Occipital lobe (tissue), 2 donors: Measurements from ENCODE around the gene ADRA2C. TPM values are rescaled to one million over a fixed set of nuclear protein-coding genes. Genes with fewer than 3 reads are reported as not detected.

Experiments
- DNase-seq: peaks from one replicate; lab custom pipeline; 2025; lab: John Stamatoyannopoulos, UW
- total RNA-seq: library from RNA; depleted of rRNA; stranded (reverse); fragments of >200 nt; gene quantifications from one replicate; pipeline ENCODE4 v1.2.3, GENCODE V29; 2014

Gene ADRA2C
- total RNA-seq, 1 donor from 2014 or later, result 2.2 TPM

DNA sequence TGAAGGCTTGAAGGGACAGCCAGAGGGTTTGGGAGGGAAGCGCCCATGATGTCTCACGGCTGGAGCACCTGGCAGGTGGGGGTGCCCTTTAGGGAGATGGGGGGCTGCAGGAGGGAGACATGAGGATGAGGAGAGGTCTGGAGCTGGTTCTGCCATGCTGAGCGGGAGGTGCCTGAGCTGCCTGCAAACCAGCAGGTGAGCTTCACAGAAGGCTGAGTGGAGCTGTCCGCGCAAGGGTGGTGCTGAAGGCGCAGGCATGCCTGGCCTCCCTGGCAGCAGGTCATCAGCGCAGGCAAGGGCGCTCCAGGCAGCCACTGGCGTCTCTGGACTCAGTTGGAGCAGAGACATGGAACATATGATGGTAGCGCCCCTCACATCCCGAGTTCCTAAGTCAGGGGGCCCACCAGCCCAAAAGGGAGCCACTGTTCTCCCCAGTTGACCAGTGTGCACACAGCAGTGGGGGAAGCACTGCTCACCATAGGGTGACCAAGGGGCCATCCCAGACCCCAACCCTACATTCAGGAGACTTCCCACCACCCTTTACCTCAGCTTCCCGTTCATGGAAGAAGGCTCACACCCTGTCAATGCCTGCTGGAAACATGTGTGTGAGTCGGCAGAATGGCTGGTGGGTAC, 25.8 kb downstream of the ADRA2C start:
- no peak for DNase-seq

DNA sequence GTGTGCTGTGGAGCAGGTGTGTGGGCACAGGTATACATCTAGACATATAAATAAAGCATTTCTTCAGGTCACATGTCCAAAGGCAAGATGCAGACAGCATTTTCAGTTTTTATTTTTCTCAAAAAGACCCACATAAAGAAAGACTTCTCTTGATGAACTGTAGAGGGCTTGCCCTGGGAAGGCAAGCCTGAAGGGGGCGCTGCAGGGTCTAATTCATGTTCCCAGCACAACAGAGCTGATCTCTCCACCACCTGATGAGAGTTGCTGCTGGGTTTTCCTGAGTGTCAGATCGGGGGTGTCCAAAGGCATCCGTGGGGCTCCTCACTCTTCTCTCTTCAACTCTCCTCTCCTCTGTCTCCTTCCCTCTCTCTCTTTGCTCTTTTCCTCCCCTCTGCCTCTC, 26.6 kb downstream of the ADRA2C start:
- DNase-seq, result no peak

DNA sequence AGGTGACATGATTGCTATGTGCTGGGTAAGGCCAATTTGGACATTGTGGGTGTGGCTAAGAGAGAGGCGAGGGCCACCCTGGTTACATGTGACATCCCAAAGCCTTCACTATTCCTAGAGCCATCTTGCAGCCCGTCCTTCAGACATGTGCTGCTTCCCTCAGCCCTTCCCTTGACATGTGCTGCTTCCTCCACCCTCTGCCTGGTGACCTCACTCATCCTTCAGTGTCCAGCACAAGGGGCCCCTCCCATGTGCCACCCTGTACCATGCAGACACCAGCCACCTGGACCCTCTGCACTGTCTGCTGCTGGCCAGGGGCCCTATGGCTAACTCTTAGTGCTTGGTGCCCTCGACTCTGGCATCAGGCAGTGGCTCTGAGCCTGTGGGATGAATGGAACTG, 27.4 kb downstream of the ADRA2C start:
- no peak for DNase-seq

DNA sequence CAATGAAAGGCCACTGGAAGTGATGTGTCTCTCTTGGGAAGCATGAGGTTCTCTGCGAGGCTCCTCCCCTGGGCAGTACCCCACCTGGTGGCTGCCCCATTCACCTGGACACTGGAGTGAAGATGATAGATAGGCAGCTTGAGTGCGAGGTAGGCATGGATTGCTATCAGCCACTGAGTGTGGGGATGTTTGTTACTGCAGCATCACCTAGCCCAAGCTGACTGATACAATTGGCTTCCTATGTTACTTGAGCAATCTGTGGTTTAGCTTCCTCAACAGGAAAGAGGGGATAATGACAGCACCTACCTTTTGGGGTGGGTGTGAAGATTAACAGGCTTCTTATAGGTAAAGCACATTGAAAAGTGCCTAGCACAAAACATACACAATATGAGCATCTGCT, 30.8 kb downstream of the ADRA2C start:
- no peak for DNase-seq

- no peak for DNase-seq
Measured at GRCh38 chr4:3797831-3798790, 31.9 kb downstream of the ADRA2C start.

DNA sequence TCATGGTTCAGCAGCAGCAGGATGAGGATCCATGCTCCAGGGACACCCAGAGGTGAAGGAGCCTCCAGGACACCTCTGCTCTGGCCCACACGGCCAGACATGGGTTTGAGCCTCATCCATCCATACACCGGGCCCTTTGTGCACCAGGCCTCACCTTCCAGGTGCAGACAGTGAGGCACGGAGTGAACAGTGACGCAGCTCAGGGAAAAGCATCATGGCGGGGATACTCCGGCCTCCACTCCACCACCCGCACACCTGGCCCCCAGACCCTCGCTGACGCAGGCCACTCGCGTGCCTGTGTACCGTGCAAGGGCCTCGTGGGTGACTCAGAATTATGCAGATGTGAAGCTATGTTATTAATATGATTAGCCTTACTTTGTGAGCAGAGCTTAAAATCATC, 33.3 kb downstream of the ADRA2C start:
- no peak for DNase-seq

DNA sequence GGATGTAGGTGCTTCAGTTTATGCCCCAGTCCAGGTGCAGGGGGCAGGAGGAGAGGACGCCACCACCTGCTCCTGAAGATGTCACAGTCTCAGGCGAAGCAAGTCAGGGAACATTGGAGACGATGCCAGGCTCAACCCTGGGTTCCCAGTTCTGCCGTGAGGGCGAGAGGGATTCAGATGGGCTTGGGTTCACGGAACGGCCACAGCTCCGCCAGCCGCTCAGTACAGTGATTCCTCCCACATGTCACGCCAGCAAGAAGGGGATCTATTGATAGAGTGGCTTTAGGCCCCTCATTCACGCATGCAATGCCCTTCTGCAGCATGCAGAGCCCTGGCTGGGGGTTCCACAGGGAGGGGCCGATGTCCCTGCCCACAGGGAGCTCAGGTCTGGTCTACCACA, 34.2 kb downstream of the ADRA2C start:
- DNase-seq, result no peak

GRCh38 chr4:3801521-3801920, 35.3 kb downstream of the ADRA2C start:
- DNase-seq, result no peak

- DNase-seq, result no peak
Measured at GRCh38 chr4:3801931-3802550, 35.9 kb downstream of the ADRA2C start.

- no peak for DNase-seq
Measured at GRCh38 chr4:3802571-3803474, 36.6 kb downstream of the ADRA2C start.

GRCh38 chr4:3803475-3803847, 37.3 kb downstream of the ADRA2C start:
- no peak for DNase-seq

- DNase-seq, result no peak
Measured at GRCh38 chr4:3803946-3804345, 37.8 kb downstream of the ADRA2C start.

DNA sequence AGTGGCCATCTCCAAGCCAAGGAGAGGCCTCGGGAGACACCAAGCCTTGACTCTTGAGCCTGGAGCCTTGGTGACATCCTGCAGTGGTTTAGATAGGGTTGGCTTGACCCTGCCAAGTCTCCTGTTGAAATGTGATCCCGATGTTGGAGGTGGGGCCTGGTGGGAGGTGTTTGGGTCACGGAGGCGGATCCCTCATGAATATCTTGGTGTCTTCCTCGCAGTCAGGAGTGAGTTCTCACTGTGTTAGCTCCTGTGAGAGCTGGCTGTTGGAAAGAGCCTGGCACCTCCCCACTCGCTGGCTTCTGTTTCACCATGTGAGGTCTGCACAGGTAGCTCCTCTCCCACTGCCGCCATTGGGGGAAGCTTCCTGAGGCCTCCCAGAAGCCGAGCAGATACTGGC, 38.8 kb downstream of the ADRA2C start:
- DNase-seq, result no peak

DNA sequence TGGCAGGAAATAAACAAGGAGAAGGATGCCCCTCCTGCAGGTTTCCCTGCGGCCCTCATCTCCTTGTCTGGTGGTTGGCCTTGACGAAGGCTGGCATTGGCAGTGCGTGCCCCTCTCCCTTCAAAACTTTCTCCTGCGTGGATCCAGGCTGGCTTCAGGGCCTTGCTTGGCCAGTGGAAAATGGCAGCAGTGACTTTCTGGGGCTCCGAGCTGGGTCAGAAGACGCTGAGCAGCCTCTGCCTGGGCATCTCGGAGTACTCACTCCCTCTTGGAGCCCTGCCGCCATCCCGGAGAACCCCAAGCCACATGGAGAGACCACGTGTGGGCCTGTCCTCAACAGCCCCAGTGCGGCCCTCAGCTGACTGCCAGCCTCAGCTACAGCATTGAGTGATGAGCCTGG, 39.5 kb downstream of the ADRA2C start:
- DNase-seq, result no peak

GRCh38 chr4:3807311-3807710, 41.1 kb downstream of the ADRA2C start:
- DNase-seq, result no peak

- no peak for DNase-seq
Measured at GRCh38 chr4:3807822-3808496, 41.8 kb downstream of the ADRA2C start.

DNA sequence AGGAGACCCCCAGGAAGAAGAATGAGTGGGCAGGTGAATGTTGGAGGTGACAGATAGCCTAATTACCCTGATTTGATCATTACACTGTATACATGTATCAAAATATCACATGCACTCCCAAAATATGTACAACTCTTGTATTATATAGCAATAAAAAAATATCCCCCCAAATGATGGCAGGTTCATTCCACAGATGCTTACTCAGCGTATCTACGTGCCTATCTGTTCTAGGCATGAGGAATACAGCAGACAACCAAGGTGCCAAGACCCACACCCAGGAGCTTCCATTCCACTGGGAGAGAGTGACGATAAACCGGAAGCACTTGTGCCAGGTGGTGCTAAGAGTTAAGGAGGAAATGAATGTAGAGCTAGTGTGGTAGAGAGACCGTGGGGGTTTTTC, 42.4 kb downstream of the ADRA2C start:
- no peak for DNase-seq

- no peak for DNase-seq
Measured at GRCh38 chr4:3809028-3809427, 42.8 kb downstream of the ADRA2C start.

DNA sequence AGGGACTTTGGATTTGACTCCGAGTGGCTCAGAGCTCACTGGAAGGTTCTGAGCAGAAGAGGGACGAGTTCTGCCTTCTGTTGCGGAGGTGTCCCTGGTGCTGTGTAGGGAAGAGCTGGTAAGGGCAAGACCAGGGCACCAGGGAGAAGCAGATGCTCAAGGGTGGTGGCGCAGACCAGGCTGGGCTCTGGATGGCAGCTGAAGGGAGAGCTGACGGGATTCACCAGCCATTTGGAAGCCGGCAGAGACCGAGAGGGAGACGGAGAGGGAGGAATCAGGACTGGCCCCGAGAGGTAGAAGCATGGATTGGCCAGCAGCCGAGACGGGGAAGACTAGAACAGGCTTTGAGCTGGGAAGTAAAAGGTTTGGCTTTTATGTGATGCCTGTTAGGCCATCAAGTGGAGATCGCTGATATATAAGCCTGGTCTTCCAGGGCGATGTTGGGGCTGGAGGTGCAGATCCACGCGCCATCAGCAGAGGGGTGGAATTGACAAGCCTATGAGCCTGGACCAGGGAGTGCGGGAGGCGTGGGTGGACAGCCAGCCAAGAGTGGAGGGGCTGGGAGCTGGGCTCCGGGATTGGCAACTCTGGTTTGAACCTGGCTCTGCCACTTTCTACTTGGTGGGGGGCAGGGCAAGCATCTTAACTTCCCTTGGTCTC, 43.4 kb downstream of the ADRA2C start:
- DNase-seq, result no peak

DNA sequence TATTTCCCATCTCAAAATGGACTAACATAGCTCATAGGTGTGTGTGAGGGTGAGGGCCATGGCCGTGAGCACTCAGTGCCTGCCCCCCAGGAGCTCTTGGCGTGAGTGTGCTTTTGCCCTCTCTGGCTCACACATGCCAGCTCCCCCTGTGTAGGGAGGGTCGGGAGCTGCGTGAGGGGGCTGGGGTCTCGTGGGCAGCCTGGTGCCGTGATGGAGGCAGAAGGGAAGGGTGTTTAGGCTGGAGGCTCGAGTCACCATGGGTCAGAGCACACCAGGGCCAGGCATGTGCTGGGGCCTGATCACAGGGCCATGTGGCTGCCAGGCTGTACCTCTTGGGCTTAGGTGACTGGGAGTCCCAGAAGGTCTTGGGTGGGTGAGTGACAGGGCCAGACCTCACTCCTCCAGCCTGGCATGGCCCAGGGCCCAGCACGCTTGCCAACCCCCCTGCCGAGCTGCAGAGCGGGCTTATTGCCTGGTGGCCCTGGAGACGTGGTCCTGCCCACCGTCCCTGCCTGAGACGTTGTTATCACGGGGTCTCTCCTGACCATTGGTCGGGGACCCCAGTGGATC, 44.0 kb downstream of the ADRA2C start:
- DNase-seq, result no peak
